ENCODE data around the gene TMEM31.
"Not testable (repeated sequence)": the region's sequence is repeated elsewhere in the genome, so short reads cannot be mapped to it uniquely, and the experiment has no call there.

Gene TMEM31

GRCh38 chrX:103747163-103747562, 36.5 kb downstream of the TMEM31 start:
- no peak for TF ChIP-seq EZH2 (IDR thresholded peaks at IDR 0.05; ENCODE audit: borderline replicate concordance, low read depth, low read length, severe bottlenecking)
- Histone ChIP-seq H3K27ac (ENCODE audit: low read length) (no peak overlapping the region), H3K27me3 (ENCODE audit: insufficient read depth, low read length, poor library complexity) (no peaks in the 10 kb centered on the region), H3K4me2 (ENCODE audit: insufficient read depth, low read length) (no peak overlapping the region), H3K9ac (ENCODE audit: low read depth, low read length) (no peak overlapping the region), H4K20me1 (ENCODE audit: insufficient read depth, low read length) (no peaks in the 10 kb centered on the region), H3K36me3 (ENCODE audit: insufficient read depth, low read length) (no peaks in the 10 kb centered on the region), H2AFZ (ENCODE audit: low read depth, low read length) (no peak overlapping the region), H3K4me3 (ENCODE audit: low read depth in 1 of 2, low read length in 2 of 2) (no peak overlapping the region), H3K9me3 (ENCODE audit: insufficient read depth, low read length, severe bottlenecking) (no peaks in the 10 kb centered on the region), H3K4me1 (ENCODE audit: insufficient read depth, low read length) (no peaks in the 10 kb centered on the region), H3K79me2 (ENCODE audit: insufficient read depth, low read length) (no peaks in the 10 kb centered on the region)
- DNase-seq: no peak
- no peak for ATAC-seq (ENCODE audit: insufficient read depth, low read depth)

GRCh38 chrX:103754401-103754800, 43.7 kb downstream of the TMEM31 start:
- Histone ChIP-seq H3K9ac (ENCODE audit: low read depth, low read length) (no peak overlapping the region), H3K36me3 (ENCODE audit: insufficient read depth, low read length) (no peaks in the 10 kb centered on the region)

GRCh38 chrX:103756736-103757135, 46.0 kb downstream of the TMEM31 start:
- no peak overlapping the region for H2AFZ ChIP-seq (ENCODE audit: low read depth, low read length)
- ATAC-seq (ENCODE audit: insufficient read depth, low read depth): peak; percentile 90
- no peaks in the 10 kb centered on the region for H3K9me3 ChIP-seq (ENCODE audit: insufficient read depth, low read length, severe bottlenecking)
- H4K20me1 ChIP-seq (ENCODE audit: insufficient read depth, low read length): no peaks in the 10 kb centered on the region
- no peak overlapping the region for H3K27ac ChIP-seq (ENCODE audit: low read length)
- no peaks in the 10 kb centered on the region for H3K36me3 ChIP-seq (ENCODE audit: insufficient read depth, low read length)
- no peaks in the 10 kb centered on the region for H3K27me3 ChIP-seq (ENCODE audit: insufficient read depth, low read length, poor library complexity)
- TF ChIP-seq CTCF (IDR thresholded peaks at IDR 0.05; ENCODE audit: borderline replicate concordance, extremely low read depth, low read length, poor library complexity, severe bottlenecking) (no peak), EZH2 (IDR thresholded peaks at IDR 0.05; ENCODE audit: borderline replicate concordance, low read depth, low read length, severe bottlenecking) (no peak)
- no peak overlapping the region for H3K9ac ChIP-seq (ENCODE audit: low read depth, low read length)
- no peak overlapping the region for H3K4me2 ChIP-seq (ENCODE audit: insufficient read depth, low read length)
- peaks cover 8% of the 10 kb centered on the region; the same call in 1 of the 2 replicates for H3K4me1 ChIP-seq (ENCODE audit: insufficient read depth, low read length)
- no peak overlapping the region for H3K4me3 ChIP-seq (ENCODE audit: low read depth in 1 of 2, low read length in 2 of 2)
- H3K79me2 ChIP-seq (ENCODE audit: insufficient read depth, low read length): no peaks in the 10 kb centered on the region
- DNase-seq: peak; percentile 45

More at GRCh38 chrX:103754401-103754800, 43.7 kb downstream of the TMEM31 start:
- no peak for TF ChIP-seq EZH2 (IDR thresholded peaks at IDR 0.05; ENCODE audit: borderline replicate concordance, low read depth, low read length, severe bottlenecking)
- no peak for TF ChIP-seq CTCF (IDR thresholded peaks at IDR 0.05; ENCODE audit: borderline replicate concordance, extremely low read depth, low read length, poor library complexity, severe bottlenecking)
- H3K4me2 ChIP-seq (ENCODE audit: insufficient read depth, low read length): no peak overlapping the region
- H3K79me2 ChIP-seq (ENCODE audit: insufficient read depth, low read length): no peaks in the 10 kb centered on the region
- no peaks in the 10 kb centered on the region for H4K20me1 ChIP-seq (ENCODE audit: insufficient read depth, low read length)
- peaks cover 8% of the 10 kb centered on the region; the same call in 1 of the 2 replicates for H3K4me1 ChIP-seq (ENCODE audit: insufficient read depth, low read length)
- H3K9me3 ChIP-seq (ENCODE audit: insufficient read depth, low read length, severe bottlenecking): no peaks in the 10 kb centered on the region
- no peak overlapping the region for H3K4me3 ChIP-seq (ENCODE audit: low read depth in 1 of 2, low read length in 2 of 2)
- no peak overlapping the region for H3K27ac ChIP-seq (ENCODE audit: low read length)
- ATAC-seq (ENCODE audit: insufficient read depth, low read depth) (no peak), DNase-seq (no peak)
- no peak overlapping the region for H2AFZ ChIP-seq (ENCODE audit: low read depth, low read length)
- H3K27me3 ChIP-seq (ENCODE audit: insufficient read depth, low read length, poor library complexity): no peaks in the 10 kb centered on the region

GRCh38 chrX:103758555-103758954, 47.8 kb downstream of the TMEM31 start:
- Histone ChIP-seq H3K9ac (ENCODE audit: low read depth, low read length) (no peak overlapping the region), H3K27ac (ENCODE audit: low read length) (no peak overlapping the region), H3K4me1 (ENCODE audit: insufficient read depth, low read length) (peaks cover 8% of the 10 kb centered on the region; the same call in 1 of the 2 replicates), H3K36me3 (ENCODE audit: insufficient read depth, low read length) (no peaks in the 10 kb centered on the region), H4K20me1 (ENCODE audit: insufficient read depth, low read length) (no peaks in the 10 kb centered on the region), H2AFZ (ENCODE audit: low read depth, low read length) (no peak overlapping the region), H3K79me2 (ENCODE audit: insufficient read depth, low read length) (no peaks in the 10 kb centered on the region), H3K9me3 (ENCODE audit: insufficient read depth, low read length, severe bottlenecking) (no peaks in the 10 kb centered on the region), H3K27me3 (ENCODE audit: insufficient read depth, low read length, poor library complexity) (no peaks in the 10 kb centered on the region), H3K4me2 (ENCODE audit: insufficient read depth, low read length) (no peak overlapping the region), H3K4me3 (ENCODE audit: low read depth in 1 of 2, low read length in 2 of 2) (no peak overlapping the region)
- DNase-seq (no peak), ATAC-seq (ENCODE audit: insufficient read depth, low read depth) (no peak)
- no peak for TF ChIP-seq CTCF (IDR thresholded peaks at IDR 0.05; ENCODE audit: borderline replicate concordance, extremely low read depth, low read length, poor library complexity, severe bottlenecking)

GRCh38 chrX:103763541-103763940, 52.8 kb downstream of the TMEM31 start:
- not testable (repeated sequence) for H3K9me3 ChIP-seq (ENCODE audit: insufficient read depth, low read length, severe bottlenecking); H4K20me1 ChIP-seq (ENCODE audit: insufficient read depth, low read length); ATAC-seq (ENCODE audit: insufficient read depth, low read depth); H3K36me3 ChIP-seq (ENCODE audit: insufficient read depth, low read length); DNase-seq; H3K79me2 ChIP-seq (ENCODE audit: insufficient read depth, low read length); H2AFZ ChIP-seq (ENCODE audit: low read depth, low read length); H3K9ac ChIP-seq (ENCODE audit: low read depth, low read length); H3K27ac ChIP-seq (ENCODE audit: low read length); H3K4me1 ChIP-seq (ENCODE audit: insufficient read depth, low read length); H3K27me3 ChIP-seq (ENCODE audit: insufficient read depth, low read length, poor library complexity); H3K4me3 ChIP-seq (ENCODE audit: low read depth in 1 of 2, low read length in 2 of 2); H3K4me2 ChIP-seq (ENCODE audit: insufficient read depth, low read length)
